Measurements from ENCODE around the gene GALC.

The GALC gene

GRCh38 chr14:87992718-87993628 is at the start of gene GALC:
Gene GALC (minus strand): TSS chr14:87993182. CDS start chr14:87993164, 18 bp downstream.
- Histone ChIP-seq H3K9ac (ENCODE audit: low read depth, low read length, poor library complexity, severe bottlenecking) (peak within 1 kb of the TSS; percentile 87), H3K4me2 (ENCODE audit: low read depth, low read length, poor library complexity, severe bottlenecking) (peak within 1 kb of the TSS; percentile 80)
- no peak for TF ChIP-seq CTCF (conservative IDR thresholded peaks at IDR 0.05; ENCODE audit: low read length)
- TF ChIP-seq EZH2phosphoT487 (IDR thresholded peaks at IDR 0.05; ENCODE audit: borderline replicate concordance), result no peak

GRCh38 chr14:88040146-88040545 is 47.2 kb upstream of the GALC start:
- Histone ChIP-seq H3K27me3 (ENCODE audit: insufficient read depth, low read length, poor library complexity, severe bottlenecking) (no peaks in the 10 kb centered on the region), H3K9ac (ENCODE audit: low read depth, low read length, poor library complexity, severe bottlenecking) (no peak overlapping the region), H4K20me1 (ENCODE audit: insufficient read depth, low read length, poor library complexity, severe bottlenecking) (no peaks in the 10 kb centered on the region), H3K4me2 (ENCODE audit: low read depth, low read length, poor library complexity, severe bottlenecking) (no peak overlapping the region), H3K9me3 (ENCODE audit: insufficient read depth, low read depth, low read length) (no peaks in the 10 kb centered on the region), H3K9me2 (replicated peaks; ENCODE audit: low read depth, low read length) (no peaks in the 10 kb centered on the region), H3K4me1 (ENCODE audit: insufficient read depth, low read length, poor library complexity, severe bottlenecking) (peaks cover 22% of the 10 kb centered on the region), H2AFZ (ENCODE audit: low read length) (no peak overlapping the region), H3K79me2 (ENCODE audit: insufficient read depth, low read length) (no peaks in the 10 kb centered on the region), H3F3A (ENCODE audit: low read depth) (no peaks in the 10 kb centered on the region), H3K36me3 (ENCODE audit: insufficient read depth, low read length) (no peaks in the 10 kb centered on the region), H3K4me3 (ENCODE audit: low read length, poor library complexity, severe bottlenecking) (no peak overlapping the region)
- TF ChIP-seq CTCF (conservative IDR thresholded peaks at IDR 0.05; ENCODE audit: low read length) (no peak), EZH2phosphoT487 (IDR thresholded peaks at IDR 0.05; ENCODE audit: borderline replicate concordance) (no peak)

More at GRCh38 chr14:87992718-87993628, at the start of gene GALC:
- H3K27me3 ChIP-seq (ENCODE audit: insufficient read depth, low read length, poor library complexity, severe bottlenecking), result no peaks in the 10 kb centered on the region
- no peaks in the 10 kb centered on the region for H4K20me1 ChIP-seq (ENCODE audit: insufficient read depth, low read length, poor library complexity, severe bottlenecking)
- H2AFZ ChIP-seq (ENCODE audit: low read length), result peak within 1 kb of the TSS; percentile 76
- no peaks in the 10 kb centered on the region for H3F3A ChIP-seq (ENCODE audit: low read depth)
- no peaks in the 10 kb centered on the region for H3K36me3 ChIP-seq (ENCODE audit: insufficient read depth, low read length)
- H3K4me1 ChIP-seq (ENCODE audit: insufficient read depth, low read length, poor library complexity, severe bottlenecking), result peaks cover 71% of the 10 kb centered on the region
- H3K9me2 ChIP-seq (replicated peaks; ENCODE audit: low read depth, low read length), result no peaks in the 10 kb centered on the region
- no peaks in the 10 kb centered on the region for H3K9me3 ChIP-seq (ENCODE audit: insufficient read depth, low read depth, low read length)
- H3K4me3 ChIP-seq (ENCODE audit: low read length, poor library complexity, severe bottlenecking), result peak within 1 kb of the TSS; percentile 79
- H3K79me2 ChIP-seq (ENCODE audit: insufficient read depth, low read length), result peaks cover 39% of the 10 kb centered on the region

GRCh38 chr14:88039197-88039596 is 46.2 kb upstream of the GALC start:
- Histone ChIP-seq H3K4me2 (ENCODE audit: low read depth, low read length, poor library complexity, severe bottlenecking) (no peak overlapping the region), H4K20me1 (ENCODE audit: insufficient read depth, low read length, poor library complexity, severe bottlenecking) (no peaks in the 10 kb centered on the region), H3F3A (ENCODE audit: low read depth) (no peaks in the 10 kb centered on the region), H3K9me2 (replicated peaks; ENCODE audit: low read depth, low read length) (no peaks in the 10 kb centered on the region), H3K9me3 (ENCODE audit: insufficient read depth, low read depth, low read length) (no peaks in the 10 kb centered on the region), H2AFZ (ENCODE audit: low read length) (no peak overlapping the region), H3K4me3 (ENCODE audit: low read length, poor library complexity, severe bottlenecking) (no peak overlapping the region), H3K4me1 (ENCODE audit: insufficient read depth, low read length, poor library complexity, severe bottlenecking) (peaks cover 22% of the 10 kb centered on the region), H3K79me2 (ENCODE audit: insufficient read depth, low read length) (no peaks in the 10 kb centered on the region), H3K27me3 (ENCODE audit: insufficient read depth, low read length, poor library complexity, severe bottlenecking) (no peaks in the 10 kb centered on the region), H3K36me3 (ENCODE audit: insufficient read depth, low read length) (no peaks in the 10 kb centered on the region), H3K9ac (ENCODE audit: low read depth, low read length, poor library complexity, severe bottlenecking) (no peak overlapping the region)
- TF ChIP-seq CTCF (conservative IDR thresholded peaks at IDR 0.05; ENCODE audit: low read length) (no peak), EZH2phosphoT487 (IDR thresholded peaks at IDR 0.05; ENCODE audit: borderline replicate concordance) (no peak)
